Stimulated activated naive CD8-positive, alpha-beta T cell treated with anti-CD3 and anti-CD28 coated beads, Interleukin-15, Interleukin-2, amounts not matched to agents 100 U/mL and 50 U/mL, for 24 hours (primary cell): Measurements from ENCODE around the gene CHTF18.
"Not testable (repeated sequence)": the region's sequence is repeated elsewhere in the genome, so short reads cannot be mapped to it uniquely, and the experiment has no call there.

Experiments used
- ATAC-seq: fragments of 150-1000 bp; cut with Tn5 transposase; one replicate; pipeline ENCODE4 v1.10.0; 2021
- DNase-seq: peaks from one replicate; pipeline ENCODE4 v3.0.0; 2021

CHTF18 gene

GRCh38 chr16:776298-776697 is 12.1 kb upstream of the CHTF18 start:
- DNase-seq, ATAC-seq: not testable (repeated sequence)

GRCh38 chr16:776824-777223 is 11.6 kb upstream of the CHTF18 start:
- ATAC-seq, result no peak

GRCh38 chr16:777826-778225 is 10.6 kb upstream of the CHTF18 start:
- DNase-seq (no peak), ATAC-seq (no peak)

More at GRCh38 chr16:776824-777223, 11.6 kb upstream of the CHTF18 start:
- no peak for DNase-seq

- DNase-seq (no peak), ATAC-seq (no peak)
Observed at GRCh38 chr16:778447-778846, 10.0 kb upstream of the CHTF18 start.

GRCh38 chr16:778909-779527 is 9.4 kb upstream of the CHTF18 start:
- DNase-seq (no peak), ATAC-seq (no peak)

GRCh38 chr16:779561-779960 is 8.9 kb upstream of the CHTF18 start:
- ATAC-seq, result no peak
- no peak for DNase-seq

- ATAC-seq (no peak), DNase-seq (no peak)
Observed at GRCh38 chr16:780296-780695, 8.1 kb upstream of the CHTF18 start.

GRCh38 chr16:781346-782010 is 6.9 kb upstream of the CHTF18 start:
- no peak for DNase-seq
- no peak for ATAC-seq

GRCh38 chr16:782258-782657 is 6.2 kb upstream of the CHTF18 start:
- no peak for DNase-seq
- no peak for ATAC-seq

- no peak for ATAC-seq
Observed at GRCh38 chr16:782766-783403, 5.5 kb upstream of the CHTF18 start.

GRCh38 chr16:783404-784161 is 4.8 kb upstream of the CHTF18 start:
- ATAC-seq, result no peak
- DNase-seq, result no peak

More at GRCh38 chr16:782766-783403, 5.5 kb upstream of the CHTF18 start:
- no peak for DNase-seq

GRCh38 chr16:784431-784830 is 4.0 kb upstream of the CHTF18 start:
- no peak for ATAC-seq
- no peak for DNase-seq

GRCh38 chr16:785563-786535 is 2.6 kb upstream of the CHTF18 start:
- DNase-seq, result peak; percentile 87
- peak; percentile 21 for ATAC-seq

- DNase-seq, result no peak
- no peak for ATAC-seq
Observed at GRCh38 chr16:787321-787966, 976 bp upstream of the CHTF18 start.

GRCh38 chr16:787978-788398 is 432 bp upstream of the CHTF18 start, which contains the start of gene RPUSD1:
RPUSD1 (minus strand) TSS chr16:788381; CDS start chr16:787737, 644 bp downstream.
- ATAC-seq (peak; percentile 8), DNase-seq (no peak)

GRCh38 chr16:789191-789850 is 901 bp downstream of the CHTF18 start:
- ATAC-seq, result no peak
- DNase-seq, result no peak

- no peak for ATAC-seq
- no peak for DNase-seq
Observed at GRCh38 chr16:790086-790485, 1.7 kb downstream of the CHTF18 start.

- ATAC-seq, result no peak
- DNase-seq, result no peak
Observed at GRCh38 chr16:791131-791530, 2.7 kb downstream of the CHTF18 start.

GRCh38 chr16:792221-792995 is 4.0 kb downstream of the CHTF18 start:
- ATAC-seq, result no peak

GRCh38 chr16:793414-793813 is 5.0 kb downstream of the CHTF18 start:
- DNase-seq, result no peak
- ATAC-seq, result no peak

More at GRCh38 chr16:792221-792995, 4.0 kb downstream of the CHTF18 start:
- DNase-seq, result no peak
